ENCODE results near the gene BMPR2.
"Not testable (repeated sequence)": the region's sequence is repeated elsewhere in the genome, so short reads cannot be mapped to it uniquely, and the experiment has no call there.

Gene BMPR2

GRCh38 chr2:202375609-202376408 lies at the start of gene BMPR2:
TSS of gene BMPR2 (plus strand) at chr2:202376327. CDS start at chr2:202377475, 1,148 bp downstream.
- DNase-seq = peak; percentile 92

- DNase-seq = no peak
These were observed 48.3 kb upstream of the BMPR2 start for GRCh38 chr2:202327858-202328257.

- peak; percentile 49 for DNase-seq
These were observed 40.2 kb upstream of the BMPR2 start for GRCh38 chr2:202335791-202336467.

- peak; percentile 14 for DNase-seq
These were observed 39.0 kb upstream of the BMPR2 start for GRCh38 chr2:202337151-202337550.

- no peak for DNase-seq
These were observed 38.3 kb upstream of the BMPR2 start for GRCh38 chr2:202337706-202338346.

- peak; percentile 89 for DNase-seq
These were observed 36.9 kb upstream of the BMPR2 start for GRCh38 chr2:202339071-202339870.

- no peak for DNase-seq
These were observed 31.9 kb upstream of the BMPR2 start for GRCh38 chr2:202344178-202344577.

- DNase-seq = no peak
These were observed 29.9 kb upstream of the BMPR2 start for GRCh38 chr2:202346180-202346579.

GRCh38 chr2:202353430-202353829 lies 22.7 kb upstream of the BMPR2 start:
- DNase-seq = no peak

- no peak for DNase-seq
These were observed 20.1 kb upstream of the BMPR2 start for GRCh38 chr2:202355993-202356505.

- not testable (repeated sequence) for DNase-seq
These were observed 17.2 kb upstream of the BMPR2 start for GRCh38 chr2:202358924-202359323.

- DNase-seq = no peak
These were observed 15.5 kb upstream of the BMPR2 start for GRCh38 chr2:202360646-202361045.

GRCh38 chr2:202361108-202361507 lies 15.0 kb upstream of the BMPR2 start:
- peak; percentile 64 for DNase-seq

GRCh38 chr2:202373490-202373889 lies 2.6 kb upstream of the BMPR2 start:
- DNase-seq = peak; percentile 27

- not testable (repeated sequence) for DNase-seq
These were observed 1.7 kb upstream of the BMPR2 start for GRCh38 chr2:202374383-202374782.

GRCh38 chr2:202375033-202375608 lies 1.0 kb upstream of the BMPR2 start:
- DNase-seq = peak; percentile 78

- peak; percentile 28 for DNase-seq
These were observed 506 bp downstream of the BMPR2 start for GRCh38 chr2:202376460-202377206.

- DNase-seq = no peak
These were observed 1.2 kb downstream of the BMPR2 start for GRCh38 chr2:202377207-202377761.

- DNase-seq = no peak
These were observed 1.9 kb downstream of the BMPR2 start for GRCh38 chr2:202378001-202378400.

GRCh38 chr2:202378662-202379358 lies 2.7 kb downstream of the BMPR2 start:
- DNase-seq = no peak

GRCh38 chr2:202382684-202383083 lies 6.6 kb downstream of the BMPR2 start:
- no peak for DNase-seq
